Gastroesophageal sphincter (tissue), 3 donors: ENCODE measurements around the gene LASP1.

Experiments
- POLR2AphosphoS5 ChIP-seq: sonication (generic); formaldehyde crosslinking; IDR thresholded peaks from one replicate; pipeline ENCODE4 v1.6.1; 2017; ENCODE audit warnings: antibody characterized with exemption
- TF ChIP-seq, protein P1 (sequence below), 4 experiments: fragments of 200-600 bp in 2 of 4; fragments of 450-650 bp in 2 of 4; sonication (generic) in 1 of 4; IDR thresholded peaks; one replicate each; pipeline ENCODE4 v1.5.1; 2017 to 2019; ENCODE audit warnings: antibody characterized with exemption in 4 of 4, mild to moderate bottlenecking in 2 of 4, moderate library complexity in 2 of 4

DNA sequence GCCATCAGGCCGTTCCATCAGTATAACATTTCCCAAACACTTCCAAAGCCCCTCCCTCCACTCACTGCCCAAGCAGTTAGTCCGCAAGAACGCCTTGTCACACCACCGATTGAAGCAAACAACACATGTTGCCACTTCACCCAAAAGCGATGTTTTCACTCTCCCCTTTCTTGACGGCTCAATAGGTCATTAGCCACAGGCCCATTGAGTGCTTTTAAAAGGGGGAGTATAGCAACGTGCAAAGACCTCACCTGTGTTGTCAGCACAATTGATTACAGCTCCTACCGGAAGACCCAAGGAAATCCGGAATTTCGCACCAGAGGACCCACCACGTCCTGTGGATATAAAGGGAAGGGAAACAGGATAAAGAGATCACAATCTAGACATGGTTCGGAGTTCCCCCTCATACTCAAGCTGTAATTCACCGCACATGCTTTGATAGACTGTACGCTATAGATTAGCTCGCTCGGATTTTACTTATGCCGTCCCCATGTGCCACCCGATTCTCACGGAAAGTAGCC is 17.0 kb upstream of the LASP1 start:
- TF ChIP-seq, protein P1, sequence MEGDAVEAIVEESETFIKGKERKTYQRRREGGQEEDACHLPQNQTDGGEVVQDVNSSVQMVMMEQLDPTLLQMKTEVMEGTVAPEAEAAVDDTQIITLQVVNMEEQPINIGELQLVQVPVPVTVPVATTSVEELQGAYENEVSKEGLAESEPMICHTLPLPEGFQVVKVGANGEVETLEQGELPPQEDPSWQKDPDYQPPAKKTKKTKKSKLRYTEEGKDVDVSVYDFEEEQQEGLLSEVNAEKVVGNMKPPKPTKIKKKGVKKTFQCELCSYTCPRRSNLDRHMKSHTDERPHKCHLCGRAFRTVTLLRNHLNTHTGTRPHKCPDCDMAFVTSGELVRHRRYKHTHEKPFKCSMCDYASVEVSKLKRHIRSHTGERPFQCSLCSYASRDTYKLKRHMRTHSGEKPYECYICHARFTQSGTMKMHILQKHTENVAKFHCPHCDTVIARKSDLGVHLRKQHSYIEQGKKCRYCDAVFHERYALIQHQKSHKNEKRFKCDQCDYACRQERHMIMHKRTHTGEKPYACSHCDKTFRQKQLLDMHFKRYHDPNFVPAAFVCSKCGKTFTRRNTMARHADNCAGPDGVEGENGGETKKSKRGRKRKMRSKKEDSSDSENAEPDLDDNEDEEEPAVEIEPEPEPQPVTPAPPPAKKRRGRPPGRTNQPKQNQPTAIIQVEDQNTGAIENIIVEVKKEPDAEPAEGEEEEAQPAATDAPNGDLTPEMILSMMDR (IDR thresholded peaks at IDR 0.05): no peak
- no peak for TF ChIP-seq POLR2AphosphoS5
